ENCODE data around the gene NXF1. TPM values are rescaled to one million over a fixed set of nuclear protein-coding genes. Genes with fewer than 3 reads are reported as not detected.

NXF1 gene
- total and polyA plus RNA-seq, 2 of the 13 experiments (the other 11 are each of a cell fraction or from before 2014, with no cell fraction given) = 30.4 to 30.9 TPM

DNA sequence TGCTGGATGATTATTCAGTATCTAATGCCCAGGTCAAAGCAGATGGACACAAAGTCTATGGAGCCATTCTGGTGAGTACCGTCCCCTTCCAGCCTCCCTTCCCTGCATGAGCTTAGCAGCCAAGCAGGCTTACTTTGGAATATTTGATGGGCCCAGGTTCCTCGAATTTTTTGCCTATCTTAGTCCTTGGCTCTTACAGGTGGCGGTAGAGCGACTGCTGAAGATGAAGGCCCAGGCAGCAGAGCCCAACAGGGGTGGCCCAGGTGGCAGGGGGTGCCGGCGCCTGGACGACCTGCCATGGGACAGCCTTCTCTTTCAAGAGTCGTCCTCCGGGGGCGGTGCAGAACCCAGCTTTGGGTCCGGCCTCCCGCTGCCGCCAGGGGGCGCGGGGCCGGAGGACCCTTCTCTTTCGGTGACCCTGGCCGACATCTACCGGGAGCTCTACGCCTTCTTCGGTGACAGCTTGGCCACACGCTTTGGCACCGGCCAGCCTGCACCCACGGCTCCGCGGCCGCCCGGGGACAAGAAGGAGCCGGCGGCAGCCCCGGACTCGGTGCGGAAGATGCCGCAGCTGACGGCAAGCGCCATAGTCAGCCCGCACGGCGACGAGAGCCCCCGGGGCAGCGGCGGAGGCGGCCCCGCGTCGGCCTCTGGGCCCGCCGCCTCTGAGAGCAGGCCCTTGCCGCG is 18.8 kb downstream of the NXF1 start (continued):
- no peak for TF ChIP-seq SNAPC4 (CRISPR knock-in tag; IDR thresholded peaks at IDR 0.05)
- TF ChIP-seq MXD3 (CRISPR knock-in tag; IDR thresholded peaks at IDR 0.05) = no peak
- no peak for TF ChIP-seq ZSCAN22 (CRISPR knock-in tag; IDR thresholded peaks at IDR 0.05)
- no peak for TF ChIP-seq ZNF383 (CRISPR knock-in tag; IDR thresholded peaks at IDR 0.05; ENCODE audit: borderline replicate concordance)
- no peak for TF ChIP-seq ZNF619 (CRISPR knock-in tag; IDR thresholded peaks at IDR 0.05)
- TF ChIP-seq ZNF251 (CRISPR knock-in tag; IDR thresholded peaks at IDR 0.05) = no peak
- no peak for TF ChIP-seq ZNF737 (CRISPR knock-in tag; IDR thresholded peaks at IDR 0.05; ENCODE audit: borderline replicate concordance)
- no peak for TF ChIP-seq ZNF773 (CRISPR knock-in tag; IDR thresholded peaks at IDR 0.05; ENCODE audit: borderline replicate concordance)
- TF ChIP-seq MAFF (IDR thresholded peaks at IDR 0.05; ENCODE audit: low read depth, low read length) = no peak
- TF ChIP-seq MED13 (CRISPR knock-in tag; IDR thresholded peaks at IDR 0.05) = no peak
- no peak for TF ChIP-seq FOSL1 (CRISPR knock-in tag; IDR thresholded peaks at IDR 0.05; ENCODE audit: borderline replicate concordance)
- peak; percentile 19; the same call in 1 of the 2 replicates for TF ChIP-seq NAIF1 (CRISPR knock-in tag; IDR thresholded peaks at IDR 0.05; ENCODE audit: borderline replicate concordance)
- TF ChIP-seq, protein P1, sequence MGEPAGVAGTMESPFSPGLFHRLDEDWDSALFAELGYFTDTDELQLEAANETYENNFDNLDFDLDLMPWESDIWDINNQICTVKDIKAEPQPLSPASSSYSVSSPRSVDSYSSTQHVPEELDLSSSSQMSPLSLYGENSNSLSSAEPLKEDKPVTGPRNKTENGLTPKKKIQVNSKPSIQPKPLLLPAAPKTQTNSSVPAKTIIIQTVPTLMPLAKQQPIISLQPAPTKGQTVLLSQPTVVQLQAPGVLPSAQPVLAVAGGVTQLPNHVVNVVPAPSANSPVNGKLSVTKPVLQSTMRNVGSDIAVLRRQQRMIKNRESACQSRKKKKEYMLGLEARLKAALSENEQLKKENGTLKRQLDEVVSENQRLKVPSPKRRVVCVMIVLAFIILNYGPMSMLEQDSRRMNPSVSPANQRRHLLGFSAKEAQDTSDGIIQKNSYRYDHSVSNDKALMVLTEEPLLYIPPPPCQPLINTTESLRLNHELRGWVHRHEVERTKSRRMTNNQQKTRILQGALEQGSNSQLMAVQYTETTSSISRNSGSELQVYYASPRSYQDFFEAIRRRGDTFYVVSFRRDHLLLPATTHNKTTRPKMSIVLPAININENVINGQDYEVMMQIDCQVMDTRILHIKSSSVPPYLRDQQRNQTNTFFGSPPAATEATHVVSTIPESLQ (CRISPR knock-in tag; conservative IDR thresholded peaks at IDR 0.05) = no peak
- TF ChIP-seq ZNF138 (CRISPR knock-in tag; IDR thresholded peaks at IDR 0.05; ENCODE audit: low read depth) = 0 out of 2 replicates have a peak, but pooled peaks have one; percentile 52
- TF ChIP-seq PRDM10 (CRISPR knock-in tag; IDR thresholded peaks at IDR 0.05; ENCODE audit: low read depth) = no peak
- TF ChIP-seq, protein P2, sequence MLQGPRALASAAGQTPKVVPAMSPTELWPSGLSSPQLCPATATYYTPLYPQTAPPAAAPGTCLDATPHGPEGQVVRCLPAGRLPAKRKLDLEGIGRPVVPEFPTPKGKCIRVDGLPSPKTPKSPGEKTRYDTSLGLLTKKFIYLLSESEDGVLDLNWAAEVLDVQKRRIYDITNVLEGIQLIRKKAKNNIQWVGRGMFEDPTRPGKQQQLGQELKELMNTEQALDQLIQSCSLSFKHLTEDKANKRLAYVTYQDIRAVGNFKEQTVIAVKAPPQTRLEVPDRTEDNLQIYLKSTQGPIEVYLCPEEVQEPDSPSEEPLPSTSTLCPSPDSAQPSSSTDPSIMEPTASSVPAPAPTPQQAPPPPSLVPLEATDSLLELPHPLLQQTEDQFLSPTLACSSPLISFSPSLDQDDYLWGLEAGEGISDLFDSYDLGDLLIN (CRISPR knock-in tag; IDR thresholded peaks at IDR 0.05; ENCODE audit: borderline replicate concordance) = no peak
- no peak for TF ChIP-seq RARA (CRISPR knock-in tag; IDR thresholded peaks at IDR 0.05)
